Smooth muscle cell of the pulmonary artery (primary cell): ENCODE results near the gene OSTC. TPM values are rescaled to one million over a fixed set of nuclear protein-coding genes. Genes with fewer than 3 reads are reported as not detected.

Source experiments
- total RNA-seq: library from RNA; depleted of rRNA; stranded (reverse); fragments of >200 nt; gene quantifications from 2 replicates; pipeline ENCODE4 v1.2.3, GENCODE V29; 2014

OSTC gene
- total RNA-seq, result 174 and 298 TPM in 2 replicates

GRCh38 chr4:108650212-108651013, at the start of gene OSTC:
OSTC (plus strand) TSS chr4:108650599; CDS start chr4:108650656, 57 bp downstream.

DNA sequence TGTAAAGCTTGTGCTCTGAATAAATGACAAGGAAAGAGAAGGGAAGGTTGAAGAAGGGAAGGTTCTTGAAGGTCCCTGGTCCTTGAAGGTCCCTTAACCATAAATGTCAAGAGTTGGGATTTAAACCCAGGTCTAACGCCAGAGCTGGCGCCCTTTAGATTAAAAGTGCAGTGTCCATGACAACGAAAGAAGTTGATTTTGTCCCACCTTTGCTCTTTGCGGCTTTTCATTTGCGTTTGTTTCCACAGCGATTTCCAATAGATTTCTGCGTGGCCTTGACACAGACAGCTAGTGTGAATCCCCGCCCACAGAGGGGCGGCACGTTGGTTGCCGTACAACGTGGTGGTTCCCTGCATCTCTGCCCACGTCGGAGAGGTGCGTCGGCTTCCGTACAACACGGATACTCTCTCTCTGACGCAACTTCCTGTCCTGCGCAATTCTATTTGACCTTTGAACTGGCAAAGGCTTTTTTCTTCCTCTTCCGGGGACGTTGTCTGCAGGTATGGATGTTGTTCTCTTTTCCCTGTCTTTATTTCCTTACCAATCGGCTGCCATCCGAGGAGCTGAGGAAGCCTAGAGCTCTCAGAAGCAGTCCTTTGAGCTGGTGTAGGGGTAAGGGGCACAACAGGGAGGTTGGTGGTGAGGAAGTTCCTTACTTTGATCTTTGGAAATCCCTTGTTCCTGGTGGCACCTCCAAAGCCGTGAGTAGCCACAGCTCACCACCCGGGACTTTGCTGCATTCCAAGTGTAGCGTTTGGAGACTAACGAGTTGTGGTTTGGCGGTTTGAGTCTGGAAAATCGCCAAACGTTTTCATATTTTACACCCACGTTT, 30.1 kb upstream of the OSTC start, which contains the start of gene RPL34:
Gene RPL34 (plus strand): TSS at position 476 of the 832 bp plus-strand sequence. CDS start 1,384 bp downstream, outside the sequence.

Other genes with a start within 250 kb of the OSTC start
- gene RPL34, start 30.0 kb upstream of the OSTC start, total RNA-seq, result 462 and 505 TPM in 2 replicates
- gene ETNPPL, start 112.5 kb downstream of the OSTC start, total RNA-seq, result not detected in 2 replicates